HG03575 (cell line): Measurements from ENCODE around the gene ETV6.

Experiments
- ATAC-seq: cut with Tn5 transposase; IDR thresholded peaks from one replicate; pipeline ENCODE4 v1.9.1; 2021; ENCODE audit not compliant: unreplicated experiment, insufficient number of reproducible peaks, low FRiP score; ENCODE audit errors: extremely low read depth

ETV6 gene

DNA sequence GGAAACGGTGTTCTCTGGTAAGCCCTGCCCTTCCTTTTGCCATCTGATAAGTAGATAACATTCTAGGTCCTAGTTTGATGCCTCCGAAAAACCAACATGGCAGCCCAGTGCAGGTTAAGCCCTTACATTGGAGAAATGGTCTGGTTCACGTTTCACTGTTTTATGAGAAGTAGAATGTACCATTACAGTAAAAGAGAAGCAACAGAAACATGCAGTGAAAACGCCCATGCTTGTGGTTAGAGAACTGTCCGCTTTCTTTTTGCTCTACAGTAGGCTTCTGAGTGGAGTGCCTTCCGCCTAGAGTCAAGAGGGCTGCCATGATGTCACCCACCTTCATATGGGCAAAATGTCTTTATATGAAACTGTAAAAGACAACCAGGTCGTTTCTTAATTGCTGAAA, 230.9 kb downstream of the ETV6 start:
- ATAC-seq = no peak

DNA sequence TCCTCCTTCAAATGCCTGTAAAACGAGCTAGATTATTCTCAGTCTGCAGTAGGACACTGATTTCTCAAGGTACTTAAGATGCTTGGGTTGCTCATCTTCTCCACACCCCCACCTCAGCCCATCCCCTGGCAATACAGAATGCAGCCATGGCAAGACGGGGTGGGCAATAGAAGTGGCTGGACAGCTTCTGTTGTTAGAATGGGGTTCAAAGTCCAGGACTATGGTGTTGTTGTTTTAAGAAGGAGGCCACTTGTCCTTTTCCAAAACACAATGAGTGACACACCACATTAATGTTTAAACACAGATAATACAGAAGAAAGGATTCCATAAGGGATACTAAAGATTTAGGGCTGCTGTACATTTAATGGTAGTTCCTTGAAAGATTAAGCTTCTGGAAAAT, 232.4 kb downstream of the ETV6 start:
- ATAC-seq = no peak

DNA sequence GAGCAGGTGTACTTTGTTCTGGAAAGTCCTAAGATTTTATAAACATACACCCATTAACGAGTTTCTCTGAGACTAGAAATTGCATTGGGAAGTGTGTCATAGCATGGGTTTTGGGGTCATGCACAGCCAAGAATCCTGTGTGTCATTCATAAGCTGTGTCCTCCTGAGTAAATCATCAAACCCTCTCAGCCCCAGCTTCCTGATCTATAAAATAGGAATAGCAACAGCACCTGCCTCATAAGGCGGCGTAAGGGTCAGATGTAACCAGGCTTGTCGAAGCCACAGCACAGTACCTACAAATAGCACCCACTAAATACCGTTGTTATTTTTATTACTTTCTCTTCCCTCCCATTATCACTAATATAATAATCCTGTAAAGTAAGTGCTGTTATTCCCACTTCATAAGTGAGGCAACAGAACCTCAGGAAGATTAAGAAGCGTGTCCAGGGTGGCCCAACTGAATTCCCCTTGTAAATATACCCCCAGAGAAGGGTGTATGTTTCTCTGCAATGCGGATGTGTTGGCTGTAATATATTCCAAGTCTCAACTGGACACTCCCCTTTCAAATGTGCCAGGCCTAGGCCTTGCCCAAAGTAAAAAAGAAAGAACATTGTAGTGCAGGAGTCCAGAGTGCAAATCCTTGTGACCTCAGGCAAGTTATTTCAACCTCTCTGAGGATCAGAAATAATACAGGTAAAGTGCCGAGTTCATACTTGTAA, 233.0 kb downstream of the ETV6 start:
- no peak for ATAC-seq

DNA sequence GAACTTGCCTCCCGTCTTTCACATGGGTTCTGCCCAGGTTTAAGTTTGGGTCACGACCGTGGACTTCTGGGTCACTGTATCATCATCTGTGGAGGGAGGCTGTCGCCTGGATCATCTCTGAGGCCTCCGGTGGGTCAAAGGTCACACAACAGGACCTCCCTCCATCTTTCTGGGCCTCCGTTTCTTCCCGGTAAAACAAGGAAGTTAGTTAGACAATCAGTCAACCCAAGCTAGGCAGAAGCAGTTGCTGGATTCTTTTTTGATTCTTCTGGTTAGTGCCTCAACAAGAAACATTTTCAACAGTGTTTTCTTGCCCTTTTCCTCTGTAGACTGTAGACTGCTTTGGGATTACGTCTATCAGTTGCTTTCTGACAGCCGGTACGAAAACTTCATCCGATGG, 234.6 kb downstream of the ETV6 start:
- no peak for ATAC-seq

DNA sequence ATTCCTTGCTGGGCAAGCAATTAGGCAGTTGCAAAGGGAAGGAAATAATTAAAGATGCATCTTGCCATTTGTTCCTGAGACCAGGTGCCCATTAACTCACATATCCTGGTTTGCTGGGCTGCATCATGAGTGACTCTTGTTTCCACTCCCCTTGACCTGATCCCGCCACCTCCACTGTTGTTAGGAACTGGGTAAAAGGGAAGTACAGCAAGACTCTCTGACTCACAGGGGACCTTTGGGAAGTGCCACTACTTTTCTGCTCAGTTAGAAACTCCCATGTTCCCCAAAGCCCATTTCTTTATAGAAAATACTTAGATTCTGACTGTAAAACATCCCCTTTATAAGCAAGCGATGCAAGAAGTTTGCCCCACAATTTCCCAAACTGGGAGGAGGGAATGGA, 235.2 kb downstream of the ETV6 start:
- no peak for ATAC-seq

DNA sequence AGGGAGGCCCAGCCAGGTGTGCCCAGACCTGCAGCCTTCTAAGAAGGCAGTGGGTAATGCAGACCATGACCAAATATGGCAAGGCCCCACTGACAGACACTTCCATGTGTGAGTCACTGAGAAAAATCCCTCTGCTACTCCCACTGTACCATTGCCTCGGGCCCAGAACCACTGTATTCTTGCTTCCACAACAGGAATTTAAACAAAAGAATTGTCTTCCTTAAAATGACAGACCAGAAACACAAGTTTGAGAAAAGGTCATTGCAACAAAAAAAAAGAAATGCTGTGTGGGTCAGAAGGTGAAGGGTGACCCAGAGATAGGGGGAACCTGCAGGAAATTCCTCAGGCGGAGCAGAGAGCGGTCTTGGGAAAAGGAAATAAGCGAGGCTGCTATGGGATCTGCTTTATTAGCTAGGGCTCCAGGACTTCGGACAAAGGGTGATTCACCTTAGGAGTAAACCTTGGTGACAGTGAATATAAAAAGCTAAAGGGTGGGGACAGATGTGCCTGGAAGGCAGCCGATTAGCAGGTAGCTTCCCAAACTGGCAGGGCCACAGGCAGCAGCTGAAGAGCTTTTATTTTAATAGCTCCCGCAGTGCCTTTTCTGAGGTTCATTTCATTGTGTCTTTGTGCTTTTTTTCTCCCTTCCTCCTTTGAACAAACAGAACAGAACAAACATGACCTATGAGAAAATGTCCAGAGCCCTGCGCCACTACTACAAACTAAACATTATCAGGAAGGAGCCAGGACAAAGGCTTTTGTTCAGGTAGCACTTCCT, 236.0 kb downstream of the ETV6 start:
- no peak for ATAC-seq

DNA sequence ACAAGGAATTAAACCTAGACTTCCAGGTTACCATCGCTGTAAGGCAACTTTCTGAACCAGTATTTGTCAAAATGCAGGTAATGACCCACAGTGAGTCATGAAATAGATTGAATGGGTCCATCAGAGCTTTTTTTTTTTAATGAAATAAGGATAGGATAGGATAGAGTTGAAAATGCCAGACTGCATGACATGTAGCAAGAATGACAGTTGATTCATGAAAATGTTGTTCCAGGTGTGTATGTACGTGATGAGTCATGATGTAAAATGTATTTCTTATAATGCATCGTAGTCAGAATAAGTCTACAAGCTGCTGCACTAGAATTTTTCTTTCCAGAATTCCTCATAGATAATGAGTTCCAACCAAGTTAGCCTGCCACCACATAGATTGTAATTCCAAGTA, 236.9 kb downstream of the ETV6 start:
- ATAC-seq = no peak

DNA sequence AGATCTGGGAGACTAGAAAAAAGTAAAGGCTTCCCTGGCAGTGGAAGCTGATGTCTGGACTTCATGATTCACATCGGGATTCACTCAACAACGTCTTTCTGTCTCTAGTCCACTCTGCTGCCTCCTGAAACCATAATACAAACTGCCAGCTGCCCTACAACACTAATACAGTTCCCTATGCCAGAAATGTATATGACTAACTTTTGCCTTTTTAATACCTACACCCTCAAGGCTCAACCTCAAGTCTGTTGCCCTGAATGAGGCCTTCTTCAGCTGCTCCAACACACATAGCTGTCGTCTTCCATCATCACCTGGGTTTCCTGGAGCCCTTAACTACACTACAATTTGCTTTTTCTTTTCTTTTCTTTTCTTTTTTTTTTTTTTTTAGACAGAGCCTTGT, 238.6 kb downstream of the ETV6 start:
- ATAC-seq = no peak

DNA sequence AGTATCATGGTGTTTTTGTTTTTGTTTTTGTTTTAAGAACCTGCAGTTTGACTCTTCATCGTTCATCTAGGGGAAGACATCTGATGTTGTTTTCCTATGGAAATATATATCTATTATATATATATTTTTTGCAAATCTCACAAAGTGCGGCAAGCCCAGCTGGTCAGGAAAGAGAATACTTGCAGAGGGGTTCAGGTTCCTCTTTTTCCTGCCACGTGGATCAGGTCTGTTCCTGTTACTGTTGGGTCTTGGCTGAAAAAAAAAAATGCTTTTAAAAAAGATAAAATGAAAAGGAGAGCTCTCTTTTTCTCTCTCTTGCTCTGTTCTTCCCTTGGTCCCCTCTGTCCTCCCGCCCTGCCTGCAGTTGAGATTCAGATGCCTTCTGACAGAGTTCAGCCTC, 241.9 kb downstream of the ETV6 start:
- ATAC-seq = no peak

DNA sequence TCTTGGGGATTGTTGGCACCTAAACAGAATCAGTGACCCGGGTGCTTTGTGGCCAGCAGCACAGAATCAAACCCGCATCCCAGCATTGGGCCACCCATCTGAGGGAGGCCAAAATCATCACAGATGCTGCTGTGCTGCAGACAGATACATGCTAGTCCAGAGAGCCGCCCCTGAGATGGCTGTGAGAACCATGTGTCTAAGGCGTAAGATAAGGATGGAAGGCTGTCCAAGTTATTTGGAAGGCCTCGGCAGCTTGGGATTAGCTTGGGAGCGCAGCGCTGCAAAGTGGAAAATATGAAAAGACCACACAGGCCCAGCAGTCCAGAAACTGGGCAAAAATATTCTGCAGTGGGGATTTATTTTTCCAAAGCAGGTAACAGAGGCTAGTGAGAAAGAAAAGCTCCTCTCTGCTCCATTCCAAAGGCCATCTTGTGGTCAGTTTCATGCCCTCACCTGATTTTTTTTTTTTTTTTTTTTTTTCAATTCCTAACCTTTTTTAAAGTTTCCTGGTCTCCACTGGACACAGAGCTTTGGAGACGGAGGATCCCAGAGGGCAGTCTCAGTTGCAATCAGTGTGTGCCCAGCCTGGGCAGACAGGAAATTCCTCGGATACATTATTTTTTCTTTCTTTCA, 242.4 kb downstream of the ETV6 start:
- no peak for ATAC-seq

DNA sequence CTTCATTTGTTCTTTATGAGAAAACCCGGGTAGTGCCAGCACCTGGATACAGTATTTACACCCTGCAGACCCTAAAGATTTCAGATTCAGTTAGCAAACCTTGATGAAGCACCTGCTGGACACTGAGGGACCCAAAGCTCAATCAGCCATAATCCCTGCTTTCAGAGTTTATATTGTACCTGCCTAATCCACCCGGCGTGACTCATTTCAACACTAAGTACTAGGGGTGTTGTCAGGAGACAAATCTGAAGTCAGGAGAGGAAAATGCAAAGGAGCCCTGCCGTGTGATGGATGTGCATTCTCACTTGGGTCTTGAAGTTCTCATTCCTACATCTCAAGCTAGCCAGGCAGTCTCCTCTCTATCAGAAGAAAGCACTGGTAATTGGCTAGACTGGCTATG, 244.5 kb downstream of the ETV6 start:
- ATAC-seq = no peak

DNA sequence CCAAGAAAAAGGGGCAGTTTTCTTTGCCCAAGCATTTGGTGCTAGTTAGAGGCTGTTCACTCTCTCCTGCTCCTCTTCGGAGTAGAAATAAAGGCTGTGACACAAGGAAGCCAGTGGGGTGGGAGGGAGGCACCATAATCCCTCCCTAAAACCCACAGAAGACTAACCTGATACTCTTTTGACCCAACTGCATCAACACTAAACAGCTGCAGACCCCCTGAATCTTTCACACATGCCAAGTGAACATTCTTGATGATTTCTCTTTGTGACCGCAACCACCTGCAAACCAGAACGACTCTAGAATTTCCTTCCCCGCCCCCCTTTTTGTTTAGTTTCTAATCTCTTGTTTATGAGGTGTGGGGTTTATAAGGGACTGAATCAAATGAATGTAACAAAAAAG, 245.4 kb downstream of the ETV6 start:
- ATAC-seq = no peak

DNA sequence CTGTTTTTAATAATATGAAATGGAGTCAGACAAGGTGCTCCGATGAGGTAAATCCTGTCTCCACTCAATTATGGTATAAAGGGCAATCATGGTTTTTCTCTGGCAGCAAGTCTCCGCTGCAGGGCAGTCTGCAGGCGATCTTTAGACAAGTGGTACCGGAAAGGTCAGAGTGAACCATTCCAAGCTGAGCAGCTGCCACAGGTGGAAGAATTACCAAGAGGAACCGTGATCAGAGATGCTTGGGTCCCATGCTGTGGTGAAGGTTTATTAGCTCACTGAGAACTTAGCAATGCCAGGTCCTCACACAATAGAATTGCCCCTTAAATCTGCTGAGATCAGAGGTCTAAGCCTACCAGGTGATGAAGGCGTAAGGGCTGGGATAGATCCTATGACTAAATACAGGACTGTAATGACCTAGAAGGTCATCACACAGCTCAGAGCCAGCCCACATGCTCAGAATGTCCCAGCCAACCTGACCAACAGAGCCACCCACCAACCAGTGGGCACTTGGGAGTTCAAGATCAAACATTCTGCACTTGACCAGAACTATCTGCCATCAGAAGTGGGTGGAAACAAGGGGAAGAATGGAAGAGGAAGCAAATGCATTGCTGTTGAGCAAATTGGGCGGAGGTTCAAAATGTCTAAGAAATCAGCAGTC, 246.1 kb downstream of the ETV6 start:
- no peak for ATAC-seq

DNA sequence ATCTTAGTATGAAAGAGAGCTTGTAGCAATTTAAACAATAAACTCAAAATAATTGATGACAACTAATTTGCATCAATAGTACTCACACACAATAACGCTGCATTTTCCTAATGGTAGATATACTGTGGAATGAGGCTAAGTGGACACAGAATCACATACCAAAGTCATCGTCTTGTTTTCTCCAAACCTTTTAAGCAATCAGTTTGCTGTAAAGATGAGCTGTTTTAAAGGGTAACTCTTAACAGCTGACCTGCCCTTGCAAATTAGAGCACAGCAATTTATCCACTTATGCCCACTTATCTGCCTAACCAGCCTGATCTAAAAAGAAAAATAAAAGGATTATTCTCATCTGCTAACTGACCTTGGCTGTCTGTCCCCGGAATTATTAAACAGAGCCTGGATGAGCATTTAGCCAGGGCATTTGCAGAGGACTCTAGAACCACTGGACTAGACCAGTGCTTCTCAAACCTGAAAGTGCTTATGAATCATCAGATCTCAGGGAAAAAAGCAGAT, 247.0 kb downstream of the ETV6 start:
- no peak for ATAC-seq

DNA sequence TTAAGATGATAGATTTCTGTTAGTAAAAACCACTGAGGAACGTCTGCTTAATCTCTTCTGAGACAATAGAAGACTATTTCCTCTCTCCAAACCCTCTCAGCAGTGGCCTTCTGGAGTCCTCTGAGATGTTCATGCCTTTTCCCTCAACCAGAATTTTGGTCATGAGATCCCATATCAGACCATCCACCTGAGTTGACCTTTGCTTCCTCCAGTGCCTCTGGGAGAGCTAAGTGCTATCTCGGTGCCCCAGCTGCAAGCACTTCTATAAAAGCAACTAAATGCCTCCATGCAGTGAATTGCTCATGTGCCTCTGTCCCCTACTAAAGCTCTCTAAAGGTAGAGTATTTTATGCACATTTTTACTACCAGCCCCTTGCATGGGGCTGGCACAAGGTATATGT, 248.4 kb downstream of the ETV6 start:
- no peak for ATAC-seq

DNA sequence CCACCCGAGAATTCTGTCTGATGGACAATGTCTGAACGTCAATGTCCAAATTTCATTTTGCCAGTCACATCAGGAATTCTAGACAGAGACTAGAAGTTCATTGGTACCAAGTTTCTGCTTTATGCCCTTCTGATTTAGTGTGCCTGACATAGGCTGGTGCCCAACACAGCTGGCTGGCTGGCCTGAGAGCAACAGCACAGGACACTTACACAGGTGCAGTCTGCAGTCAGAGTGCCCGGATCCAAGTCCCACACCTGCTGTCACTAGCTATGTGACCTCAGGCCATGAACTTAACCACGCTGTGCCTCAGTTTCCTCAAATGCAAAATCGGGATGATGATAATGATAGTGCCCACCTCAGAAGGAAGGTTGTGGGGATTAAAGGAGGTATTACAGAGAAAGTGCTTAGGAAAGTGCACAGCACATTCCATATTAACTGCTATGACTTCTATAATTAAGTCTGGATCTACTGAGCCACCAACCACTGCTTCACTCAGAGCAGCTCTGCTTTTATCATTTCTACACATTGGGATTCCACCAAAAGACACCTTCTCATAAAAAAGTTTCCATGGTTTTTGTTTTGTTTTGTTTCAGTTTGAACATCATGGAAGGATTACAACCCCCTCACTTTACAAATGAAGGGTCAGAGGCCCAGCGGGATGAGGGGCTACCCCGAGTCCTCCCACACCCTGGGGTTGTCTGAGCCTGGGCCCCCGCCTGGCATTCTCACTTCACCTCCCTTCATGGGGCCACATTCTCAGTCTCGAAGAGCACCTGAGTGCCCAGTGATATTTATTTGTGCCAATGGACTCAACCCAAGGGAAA, 252.4 kb downstream of the ETV6 start:
- ATAC-seq = no peak

DNA sequence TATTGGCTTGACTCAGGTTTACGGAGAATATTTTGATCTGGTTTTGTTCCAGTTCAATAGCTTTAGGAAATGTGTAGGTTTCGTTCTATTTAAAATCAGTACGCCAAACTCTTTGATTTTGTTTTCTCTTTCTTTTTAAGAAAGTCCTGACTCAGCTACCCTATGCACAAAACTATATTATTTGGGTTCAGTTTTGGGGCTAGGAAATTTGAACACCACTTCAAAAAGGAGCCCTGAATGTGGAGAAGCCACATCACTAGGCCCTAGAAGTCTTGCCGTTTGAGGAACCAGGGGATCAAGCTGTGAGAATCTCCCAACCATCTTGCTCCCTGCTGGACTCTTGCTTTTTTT, 253.0 kb downstream of the ETV6 start:
- no peak for ATAC-seq

DNA sequence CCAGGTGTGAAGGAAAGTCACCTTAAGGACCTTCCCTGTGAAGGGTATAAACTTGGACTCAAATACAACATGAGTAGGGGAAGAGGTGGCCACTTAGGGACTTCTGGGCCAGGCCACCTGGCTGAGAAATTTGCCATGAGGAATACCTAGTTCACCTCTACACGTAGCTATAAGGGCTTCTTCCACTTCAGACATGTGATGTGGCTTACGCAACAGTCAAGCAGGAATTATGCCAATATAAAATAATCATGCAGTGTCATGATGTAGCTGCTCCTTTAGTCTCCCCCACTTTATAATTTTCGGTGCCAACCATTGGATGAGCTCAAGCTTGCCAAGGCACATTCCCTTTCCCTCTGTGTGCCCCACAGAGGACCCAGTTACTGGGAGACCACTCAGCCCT, 254.7 kb downstream of the ETV6 start:
- ATAC-seq = no peak

DNA sequence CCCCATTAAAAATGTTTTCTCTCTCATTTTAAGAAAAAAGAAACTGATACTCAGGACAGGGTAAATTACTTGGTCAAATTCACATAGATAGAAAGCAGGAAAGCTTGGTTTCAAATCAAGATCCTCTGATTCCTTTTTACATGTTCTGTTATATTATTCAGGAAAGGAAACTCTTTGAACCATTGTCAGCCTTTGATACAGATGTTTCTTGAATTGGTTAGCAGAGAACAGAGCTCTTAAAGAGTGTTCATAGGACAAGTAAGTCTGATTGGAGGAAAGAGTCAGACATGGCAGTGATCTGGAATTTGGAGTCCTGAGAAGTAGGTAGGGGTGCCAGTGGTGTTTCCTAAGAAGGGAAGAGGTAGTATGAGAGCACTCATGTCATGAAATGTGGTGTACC, 256.1 kb downstream of the ETV6 start:
- no peak for ATAC-seq
